Suprapubic skin (tissue), 3 donors: ENCODE data around the gene ANAPC5.

Experiments
- CTCF ChIP-seq, 2 donors: fragments of 200-600 bp in 1 of 2; fragments of 450-650 bp in 1 of 2; sonication (generic) in 1 of 2; IDR thresholded peaks; one replicate each; pipeline ENCODE4 v1.5.1; 2016 to 2019; ENCODE audit warnings: antibody characterized with exemption in 2 of 2, mild to moderate bottlenecking in 1 of 2, moderate library complexity in 1 of 2
- POLR2A ChIP-seq, 2 donors: fragments of 450-650 bp; IDR thresholded peaks; one replicate each; pipeline ENCODE4 v1.6.1; 2017; ENCODE audit warnings: antibody characterized with exemption in 2 of 2, mild to moderate bottlenecking in 2 of 2, moderate library complexity in 2 of 2

GRCh38 chr12:121279071-121279375 lies 73.2 kb downstream of the ANAPC5 start:
- TF ChIP-seq CTCF (IDR thresholded peaks at IDR 0.05) (no peak), POLR2A (IDR thresholded peaks at IDR 0.05) (no peak)
